ENCODE results near the gene COL11A1.
"Not testable (repeated sequence)": the region's sequence is repeated elsewhere in the genome, so short reads cannot be mapped to it uniquely, and the experiment has no call there.

GRCh38 chr1:102826706-102827105 is 281.6 kb downstream of the COL11A1 start:
- not testable (repeated sequence) for TF ChIP-seq EZH2 (IDR thresholded peaks at IDR 0.05; ENCODE audit: insufficient read depth, low read length)
- TF ChIP-seq, protein P1, sequence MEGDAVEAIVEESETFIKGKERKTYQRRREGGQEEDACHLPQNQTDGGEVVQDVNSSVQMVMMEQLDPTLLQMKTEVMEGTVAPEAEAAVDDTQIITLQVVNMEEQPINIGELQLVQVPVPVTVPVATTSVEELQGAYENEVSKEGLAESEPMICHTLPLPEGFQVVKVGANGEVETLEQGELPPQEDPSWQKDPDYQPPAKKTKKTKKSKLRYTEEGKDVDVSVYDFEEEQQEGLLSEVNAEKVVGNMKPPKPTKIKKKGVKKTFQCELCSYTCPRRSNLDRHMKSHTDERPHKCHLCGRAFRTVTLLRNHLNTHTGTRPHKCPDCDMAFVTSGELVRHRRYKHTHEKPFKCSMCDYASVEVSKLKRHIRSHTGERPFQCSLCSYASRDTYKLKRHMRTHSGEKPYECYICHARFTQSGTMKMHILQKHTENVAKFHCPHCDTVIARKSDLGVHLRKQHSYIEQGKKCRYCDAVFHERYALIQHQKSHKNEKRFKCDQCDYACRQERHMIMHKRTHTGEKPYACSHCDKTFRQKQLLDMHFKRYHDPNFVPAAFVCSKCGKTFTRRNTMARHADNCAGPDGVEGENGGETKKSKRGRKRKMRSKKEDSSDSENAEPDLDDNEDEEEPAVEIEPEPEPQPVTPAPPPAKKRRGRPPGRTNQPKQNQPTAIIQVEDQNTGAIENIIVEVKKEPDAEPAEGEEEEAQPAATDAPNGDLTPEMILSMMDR (IDR thresholded peaks at IDR 0.05; ENCODE audit: insufficient read depth, low read depth, low read length): not testable (repeated sequence)

Data from astrocyte (in vitro differentiated cells and primary cell).